Breast epithelium (tissue), 3 donors: Measurements from ENCODE around the gene CDH6.

Source experiments
- POLR2A ChIP-seq: fragments of 450-650 bp; IDR thresholded peaks from one replicate; pipeline ENCODE4 v1.6.1; 2016; ENCODE audit warnings: antibody characterized with exemption, mild to moderate bottlenecking, moderate library complexity
- POLR2AphosphoS5 ChIP-seq, 3 donors: sonication (generic); formaldehyde crosslinking; IDR thresholded peaks; one replicate each; pipeline ENCODE4 v1.6.1; 2017; ENCODE audit warnings: antibody characterized with exemption in 3 of 3
- TF ChIP-seq, protein P1 (sequence below), 3 donors: fragments of 450-650 bp; IDR thresholded peaks; one replicate each; pipeline ENCODE4 v1.5.1; 2016 to 2017; ENCODE audit warnings: antibody characterized with exemption in 3 of 3, mild to moderate bottlenecking in 3 of 3, moderate library complexity in 3 of 3

DNA sequence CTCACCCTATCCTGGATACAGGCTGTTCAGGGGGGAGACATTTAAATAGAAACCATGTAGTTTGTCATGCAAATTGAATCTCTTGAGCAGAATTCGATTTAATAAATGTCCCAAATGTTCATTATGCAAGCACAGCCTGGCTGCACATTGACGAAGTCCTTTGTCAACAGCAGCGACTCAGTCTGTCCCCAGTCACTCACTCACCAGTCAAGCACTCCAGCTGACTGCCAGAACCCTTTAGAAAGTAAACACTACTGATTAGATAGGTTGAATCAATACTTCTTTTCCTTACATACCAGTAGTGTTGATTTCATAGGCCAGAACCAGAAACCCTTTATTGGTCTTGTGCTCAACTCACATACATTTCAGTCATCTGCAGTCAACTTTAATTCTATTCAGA is 27.5 kb downstream of the CDH6 start:
- TF ChIP-seq POLR2A = no peak
- TF ChIP-seq, protein P1, sequence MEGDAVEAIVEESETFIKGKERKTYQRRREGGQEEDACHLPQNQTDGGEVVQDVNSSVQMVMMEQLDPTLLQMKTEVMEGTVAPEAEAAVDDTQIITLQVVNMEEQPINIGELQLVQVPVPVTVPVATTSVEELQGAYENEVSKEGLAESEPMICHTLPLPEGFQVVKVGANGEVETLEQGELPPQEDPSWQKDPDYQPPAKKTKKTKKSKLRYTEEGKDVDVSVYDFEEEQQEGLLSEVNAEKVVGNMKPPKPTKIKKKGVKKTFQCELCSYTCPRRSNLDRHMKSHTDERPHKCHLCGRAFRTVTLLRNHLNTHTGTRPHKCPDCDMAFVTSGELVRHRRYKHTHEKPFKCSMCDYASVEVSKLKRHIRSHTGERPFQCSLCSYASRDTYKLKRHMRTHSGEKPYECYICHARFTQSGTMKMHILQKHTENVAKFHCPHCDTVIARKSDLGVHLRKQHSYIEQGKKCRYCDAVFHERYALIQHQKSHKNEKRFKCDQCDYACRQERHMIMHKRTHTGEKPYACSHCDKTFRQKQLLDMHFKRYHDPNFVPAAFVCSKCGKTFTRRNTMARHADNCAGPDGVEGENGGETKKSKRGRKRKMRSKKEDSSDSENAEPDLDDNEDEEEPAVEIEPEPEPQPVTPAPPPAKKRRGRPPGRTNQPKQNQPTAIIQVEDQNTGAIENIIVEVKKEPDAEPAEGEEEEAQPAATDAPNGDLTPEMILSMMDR (IDR thresholded peaks at IDR 0.05) = no peak
- TF ChIP-seq POLR2AphosphoS5 (IDR thresholded peaks at IDR 0.05) = no peak
